ENCODE measurements around the gene ZNRF3. TPM values are rescaled to one million over a fixed set of nuclear protein-coding genes. Genes with fewer than 3 reads are reported as not detected.

ZNRF3 gene
- total and polyA plus RNA-seq, 5 experiments from 2014 or later: 0.08 to 0.69 (median 0.34) TPM; not detected in 1

DNA sequence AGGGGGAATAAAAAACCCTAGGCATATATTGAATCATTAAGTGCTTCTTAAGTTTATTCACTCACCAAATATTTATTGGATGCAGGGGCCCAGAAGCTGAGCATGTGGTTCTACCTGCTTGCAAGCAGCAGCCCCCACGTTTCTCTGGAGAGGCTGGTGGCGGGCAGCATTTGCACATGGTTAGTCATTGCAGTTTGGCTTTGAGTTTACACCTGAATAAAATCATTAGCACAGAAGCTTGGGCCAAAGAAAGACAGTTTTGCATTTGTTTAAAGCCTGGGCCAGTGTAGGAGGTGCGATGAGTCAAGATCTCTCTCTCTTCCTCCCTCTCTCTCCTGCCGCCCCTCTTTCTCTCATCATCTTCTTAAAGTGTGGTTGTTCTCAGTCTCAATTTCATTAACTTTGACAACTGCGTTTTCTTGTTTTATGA, 105.7 kb downstream of the ZNRF3 start:
- no peak overlapping the region for H3K4me3 Mint-ChIP-seq
- no peak overlapping the region for H3K27ac Mint-ChIP-seq
- ATAC-seq (no peak), DNase-seq (no peak)
- peaks cover 0 to 2% (median 0%) of the 10 kb centered on the region in 4 donors for H3K4me1 Mint-ChIP-seq
- peaks cover 0 to 15% (median 5%) of the 10 kb centered on the region in 9 donors for H3K9me3 Mint-ChIP-seq
- POLR2A ChIA-PET: no interaction called here
- H3K27me3 Mint-ChIP-seq: peaks cover 15 to 48% (median 28%) of the 10 kb centered on the region in 5 donors
- H3K36me3 Mint-ChIP-seq: peaks cover 16 to 28% (median 18%) of the 10 kb centered on the region in 3 donors

DNA sequence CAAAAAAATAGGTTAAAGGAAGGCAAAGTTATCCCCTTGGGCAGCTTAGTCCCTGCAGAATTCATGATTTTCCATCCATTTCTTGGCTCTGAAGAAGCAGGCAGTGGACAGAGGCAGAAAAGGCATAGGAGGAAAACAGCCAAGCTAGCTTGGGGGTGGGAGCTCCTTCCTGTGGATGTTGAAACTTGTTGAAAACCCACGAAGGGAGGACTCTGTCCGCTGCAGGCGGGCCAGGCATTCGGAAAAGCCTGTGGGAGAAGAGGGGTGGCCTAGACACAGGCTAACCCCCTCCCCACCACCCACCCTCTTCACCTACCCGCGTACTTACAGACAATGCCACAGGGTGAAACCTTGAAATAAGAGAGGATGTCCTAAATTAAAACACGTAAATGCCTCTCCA, 106.1 kb downstream of the ZNRF3 start:
- Mint-ChIP-seq H3K9me3 (peaks cover 0 to 15% (median 5%) of the 10 kb centered on the region in 9 donors), H3K4me1 (no peaks in the 10 kb centered on the region), H3K27ac (no peak overlapping the region), H3K4me3 (no peak overlapping the region), H3K36me3 (peaks cover 16 to 28% (median 18%) of the 10 kb centered on the region in 3 donors), H3K27me3 (peaks cover 15 to 44% (median 25%) of the 10 kb centered on the region in 5 donors)
- DNase-seq (no peak), ATAC-seq (no peak)
- POLR2A ChIA-PET: no interaction called here

DNA sequence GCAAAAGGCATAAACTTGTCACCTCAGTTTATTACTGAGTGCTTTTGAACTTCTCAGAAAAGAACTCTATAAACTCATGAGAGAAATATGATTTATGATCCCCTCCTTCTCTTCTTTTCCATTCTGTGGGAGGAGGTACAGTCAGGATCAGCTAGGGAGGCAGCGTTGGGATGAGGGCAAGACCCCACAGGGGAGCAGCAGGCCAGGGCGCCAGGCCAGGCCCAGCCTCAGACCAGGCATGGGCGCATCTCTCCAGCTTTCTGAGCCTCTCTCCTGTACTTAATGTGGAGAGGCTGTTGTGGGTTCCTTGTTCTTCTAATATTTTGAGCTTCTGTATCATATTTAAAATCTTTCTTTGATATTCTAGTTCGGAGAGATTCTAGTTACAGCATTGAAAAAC, 106.5 kb downstream of the ZNRF3 start:
- Mint-ChIP-seq H3K36me3 (peaks cover 16 to 28% (median 16%) of the 10 kb centered on the region in 3 donors), H3K27me3 (peaks cover 15 to 42% (median 24%) of the 10 kb centered on the region in 5 donors), H3K4me3 (no peak overlapping the region), H3K4me1 (no peaks in the 10 kb centered on the region), H3K27ac (no peak overlapping the region), H3K9me3 (peaks cover 0 to 13% (median 5%) of the 10 kb centered on the region in 9 donors)
- ATAC-seq: no peak
- POLR2A ChIA-PET: no interaction called here
- no peak for DNase-seq

DNA sequence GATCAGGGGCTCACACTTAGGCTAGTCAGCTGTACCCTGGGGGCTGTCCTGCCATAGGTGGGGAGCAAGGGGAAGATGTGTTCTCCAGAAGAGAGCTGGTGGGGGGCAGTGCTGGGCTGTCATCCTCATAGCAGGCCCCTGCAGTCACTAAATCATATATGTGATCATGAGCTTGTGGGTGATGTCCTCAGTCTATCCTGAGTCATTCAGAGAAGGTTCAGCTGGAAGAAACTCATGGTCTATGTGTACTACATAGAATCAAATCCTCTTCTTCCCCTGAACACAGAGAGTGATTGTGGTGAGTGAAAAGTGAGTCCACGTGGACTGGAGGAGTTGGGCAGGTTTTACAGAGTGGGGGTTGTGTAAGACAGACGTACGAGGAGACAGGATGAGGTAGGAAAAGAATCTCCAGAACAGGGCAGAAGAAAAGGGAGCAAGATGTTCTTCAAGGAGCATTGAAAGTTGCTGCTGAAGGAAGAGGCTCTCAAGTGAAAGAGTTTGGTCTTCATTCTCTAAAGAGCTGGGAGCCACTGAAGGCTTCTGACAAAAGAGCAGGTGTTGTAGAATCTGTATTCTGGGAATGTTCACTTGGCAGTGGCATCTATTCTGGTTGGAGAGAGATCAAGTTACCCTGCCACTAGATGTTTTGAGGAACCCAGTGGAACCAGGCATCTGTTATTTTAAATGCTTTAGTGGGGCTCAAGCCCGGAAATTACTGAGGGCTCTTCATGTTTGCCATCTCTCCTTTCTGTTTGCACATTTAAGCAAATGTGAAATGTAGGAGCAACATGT, 109.4 kb downstream of the ZNRF3 start:
- peaks cover 10 to 38% (median 14%) of the 10 kb centered on the region in 5 donors for H3K27me3 Mint-ChIP-seq
- ATAC-seq (no peak), DNase-seq (no peak)
- peaks cover 4 to 14% (median 9%) of the 10 kb centered on the region in 3 donors for H3K36me3 Mint-ChIP-seq
- H3K4me1 Mint-ChIP-seq: no peaks in the 10 kb centered on the region
- H3K4me3 Mint-ChIP-seq: no peak overlapping the region
- POLR2A ChIA-PET: no interaction called here
- H3K27ac Mint-ChIP-seq: no peak overlapping the region
- H3K9me3 Mint-ChIP-seq: no peaks in the 10 kb centered on the region

DNA sequence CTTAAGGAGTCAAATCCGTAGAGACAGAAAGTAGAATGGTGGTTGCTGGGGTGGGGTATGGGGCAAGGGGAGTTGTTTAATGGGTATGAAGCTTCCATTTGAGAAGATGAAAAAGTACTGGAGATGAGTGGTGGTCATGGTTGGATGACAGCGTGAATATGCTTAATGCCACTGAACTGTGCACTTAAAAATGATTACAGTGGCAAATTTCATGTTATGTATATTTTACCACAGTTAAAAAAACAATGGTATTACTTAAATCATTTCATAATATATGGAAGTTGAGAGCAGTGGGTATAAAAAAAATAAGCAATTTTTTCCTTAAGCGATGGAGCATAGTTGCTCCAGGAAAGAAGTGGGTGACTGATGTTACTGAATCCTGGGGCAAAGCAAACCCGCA, 111.2 kb downstream of the ZNRF3 start:
- no peak for ATAC-seq
- H3K9me3 Mint-ChIP-seq: no peaks in the 10 kb centered on the region
- POLR2A ChIA-PET: no interaction called here
- no peaks in the 10 kb centered on the region for H3K4me1 Mint-ChIP-seq
- H3K4me3 Mint-ChIP-seq: no peak overlapping the region
- H3K36me3 Mint-ChIP-seq: peaks cover 4 to 13% (median 4%) of the 10 kb centered on the region in 3 donors
- peaks cover 12 to 38% (median 14%) of the 10 kb centered on the region in 5 donors for H3K27me3 Mint-ChIP-seq
- DNase-seq: no peak
- H3K27ac Mint-ChIP-seq: no peak overlapping the region

DNA sequence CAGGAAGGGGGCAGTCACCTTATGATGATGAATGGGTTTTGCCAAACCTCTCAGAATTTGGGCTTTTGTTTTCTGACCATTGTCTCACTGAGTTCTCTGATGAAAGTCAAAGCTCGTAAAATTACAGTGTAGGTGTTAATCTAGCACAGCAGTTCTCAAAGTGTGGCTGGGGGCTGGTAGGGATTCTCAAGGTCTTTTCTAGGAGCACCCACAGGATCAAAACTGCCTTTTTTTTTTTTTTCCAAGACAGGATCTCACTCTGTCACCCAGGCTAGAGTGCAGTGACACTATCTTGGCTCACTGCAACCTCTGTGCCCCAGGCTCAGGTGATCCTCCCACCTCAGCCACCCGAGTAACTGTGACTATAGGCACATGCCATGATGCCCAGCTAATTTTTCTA, 112.2 kb downstream of the ZNRF3 start:
- H3K4me1 Mint-ChIP-seq: no peaks in the 10 kb centered on the region
- peaks cover 2 to 9% (median 4%) of the 10 kb centered on the region in 3 donors for H3K36me3 Mint-ChIP-seq
- POLR2A ChIA-PET: no interaction called here
- peaks cover 9 to 37% (median 13%) of the 10 kb centered on the region in 5 donors for H3K27me3 Mint-ChIP-seq
- H3K4me3 Mint-ChIP-seq: no peak overlapping the region
- no peak for DNase-seq
- H3K9me3 Mint-ChIP-seq: peaks cover 0 to 2% (median 0%) of the 10 kb centered on the region in 9 donors
- ATAC-seq: no peak
- H3K27ac Mint-ChIP-seq: no peak overlapping the region

DNA sequence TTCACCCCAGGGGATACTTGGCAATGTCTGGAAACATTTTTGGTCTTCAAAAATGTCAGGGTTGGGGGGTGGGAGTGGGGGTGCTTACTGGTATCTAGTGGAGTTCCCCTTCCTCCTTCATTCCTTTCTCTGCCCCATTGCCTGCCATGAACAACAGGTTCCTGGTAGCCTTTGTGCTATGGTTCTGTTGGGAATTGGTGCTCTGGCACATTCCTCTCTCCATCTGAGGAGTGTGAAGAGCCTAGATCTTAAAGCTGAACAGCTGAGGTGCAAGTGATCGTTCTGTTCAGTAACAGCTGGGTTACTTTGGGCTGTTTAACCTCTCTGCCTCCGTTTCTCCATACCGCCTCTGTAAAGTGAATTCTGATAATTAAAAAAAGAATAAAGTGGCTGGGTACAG, 114.0 kb downstream of the ZNRF3 start:
- no peak for ATAC-seq
- Mint-ChIP-seq H3K4me1 (no peaks in the 10 kb centered on the region), H3K36me3 (peaks cover 3 to 4% (median 4%) of the 10 kb centered on the region in 3 donors), H3K4me3 (no peak overlapping the region), H3K27ac (no peak overlapping the region), H3K27me3 (peaks cover 7 to 45% (median 17%) of the 10 kb centered on the region in 5 donors), H3K9me3 (peaks cover 0 to 3% (median 0%) of the 10 kb centered on the region in 9 donors)
- POLR2A ChIA-PET: interaction anchor here (0.6 kb wide), 1 partner anchor 129 kb away, joined by 3 read pairs; no protein-coding TSS in a partner anchor
- no peak for DNase-seq

DNA sequence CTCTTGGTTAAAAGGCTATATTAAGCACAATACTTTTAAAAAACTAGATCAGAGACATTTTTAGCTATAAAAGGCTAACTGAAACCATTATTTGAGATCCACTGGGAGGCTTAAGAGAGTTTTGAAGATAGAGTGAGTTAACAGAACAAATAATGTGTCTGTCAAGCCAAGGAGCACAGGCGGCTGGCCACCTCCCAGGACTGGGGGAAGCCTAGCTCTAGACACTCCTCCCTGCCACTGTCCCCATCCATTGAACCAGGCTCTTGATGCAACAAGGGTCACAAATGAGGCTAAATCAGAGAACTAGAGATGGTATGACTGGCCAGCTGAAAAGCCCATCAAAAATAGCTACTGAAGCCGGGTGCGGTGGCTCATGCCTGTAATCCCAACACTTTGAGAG, 115.3 kb downstream of the ZNRF3 start:
- Mint-ChIP-seq H3K4me3 (no peak overlapping the region), H3K27ac (no peak overlapping the region), H3K27me3 (peaks cover 3 to 39% (median 16%) of the 10 kb centered on the region in 5 donors), H3K9me3 (peaks cover 0 to 3% (median 0%) of the 10 kb centered on the region in 9 donors), H3K36me3 (peaks cover 0 to 3% (median 0%) of the 10 kb centered on the region in 3 donors), H3K4me1 (no peaks in the 10 kb centered on the region)
- ATAC-seq (no peak), DNase-seq (no peak)
- POLR2A ChIA-PET: interaction anchor here (0.6 to 0.7 kb wide), 2 partner anchors 31 to 34 kb away, joined by 4 read pairs; no protein-coding TSS in a partner anchor

DNA sequence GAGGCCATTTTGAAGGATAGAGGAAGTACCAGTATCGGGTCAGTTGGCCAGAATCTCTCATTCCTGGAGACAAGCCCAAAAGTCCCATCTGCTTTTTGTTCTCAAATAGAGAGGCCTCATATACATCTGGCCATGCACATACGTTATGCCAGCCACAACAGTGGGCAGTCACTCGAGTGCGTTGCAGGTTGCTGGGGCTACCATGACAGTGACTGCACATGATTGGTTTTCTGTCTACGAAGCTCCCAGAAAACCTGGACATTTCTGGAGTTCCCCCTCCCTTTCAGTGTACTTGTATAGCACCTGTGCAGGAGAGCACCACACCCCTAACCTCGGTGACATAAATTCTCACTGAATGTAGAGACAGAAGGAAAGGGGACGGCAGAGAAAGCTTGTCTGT, 116.1 kb downstream of the ZNRF3 start:
- Mint-ChIP-seq H3K9me3 (peaks cover 0 to 3% (median 0%) of the 10 kb centered on the region in 9 donors), H3K4me1 (no peaks in the 10 kb centered on the region), H3K27ac (no peak overlapping the region), H3K4me3 (no peak overlapping the region), H3K27me3 (peaks cover 3 to 43% (median 18%) of the 10 kb centered on the region in 5 donors), H3K36me3 (peaks cover 0 to 3% (median 0%) of the 10 kb centered on the region in 3 donors)
- no peak for DNase-seq
- POLR2A ChIA-PET: no interaction called here
- no peak for ATAC-seq

DNA sequence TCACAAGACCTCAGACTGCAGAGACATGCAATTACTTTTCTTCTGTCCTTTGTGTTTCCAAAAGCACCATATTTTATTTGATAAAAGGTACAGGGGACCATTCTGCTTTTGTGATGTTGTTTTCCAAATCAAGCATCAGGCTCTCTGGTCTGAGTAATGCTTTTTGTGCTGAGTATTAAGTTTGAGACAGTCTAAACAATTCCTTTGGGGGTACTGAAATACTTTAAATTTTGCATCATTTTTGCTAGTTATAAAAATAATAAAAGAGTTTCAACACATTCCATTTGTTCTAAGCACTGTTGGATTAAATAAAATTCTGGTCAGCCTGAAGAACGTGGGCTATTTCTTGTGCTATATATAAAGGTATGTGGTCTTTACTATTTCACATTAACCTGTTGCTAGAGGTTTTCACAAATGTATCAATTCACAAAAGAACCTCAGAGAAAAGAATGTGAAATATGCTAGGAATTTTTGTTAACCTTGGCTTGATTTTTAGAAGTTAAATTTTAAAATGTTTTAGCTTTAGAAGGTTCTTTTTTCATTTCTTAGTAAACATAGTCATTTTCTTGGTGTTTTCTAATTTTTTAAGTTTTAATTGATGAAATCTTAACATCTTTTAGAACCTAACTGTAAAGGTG, 116.7 kb downstream of the ZNRF3 start:
- H3K4me3 Mint-ChIP-seq: no peak overlapping the region
- DNase-seq (no peak), ATAC-seq (no peak)
- H3K9me3 Mint-ChIP-seq: peaks cover 0 to 3% (median 0%) of the 10 kb centered on the region in 9 donors
- peaks cover 0 to 3% (median 1%) of the 10 kb centered on the region in 4 donors for H3K4me1 Mint-ChIP-seq
- POLR2A ChIA-PET: no interaction called here
- H3K27ac Mint-ChIP-seq: no peak overlapping the region
- peaks cover 5 to 48% (median 19%) of the 10 kb centered on the region in 5 donors for H3K27me3 Mint-ChIP-seq
- peaks cover 0 to 3% (median 0%) of the 10 kb centered on the region in 3 donors for H3K36me3 Mint-ChIP-seq

DNA sequence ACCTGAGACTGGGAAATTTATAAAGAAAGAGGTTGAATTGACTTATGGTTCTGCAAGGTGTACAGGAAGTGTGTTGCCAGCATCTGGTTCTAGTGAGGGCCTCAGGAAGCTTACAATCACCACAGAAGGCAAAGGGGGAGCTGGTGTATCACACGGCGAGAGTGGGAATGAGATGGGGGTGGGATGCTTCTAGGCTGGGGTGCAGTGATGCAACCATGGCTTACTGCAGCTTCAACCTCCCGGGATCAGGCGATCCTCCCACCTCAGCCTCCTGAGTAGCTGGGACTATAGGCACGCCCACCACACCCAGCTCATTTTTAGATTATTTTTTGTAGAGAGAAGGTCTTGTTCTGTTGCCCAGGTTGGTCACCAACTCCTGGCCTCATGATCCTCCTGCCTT, 117.3 kb downstream of the ZNRF3 start:
- ATAC-seq: no peak
- peaks cover 11 to 54% (median 25%) of the 10 kb centered on the region in 5 donors for H3K27me3 Mint-ChIP-seq
- H3K9me3 Mint-ChIP-seq: peaks cover 0 to 3% (median 0%) of the 10 kb centered on the region in 9 donors
- H3K36me3 Mint-ChIP-seq: peaks cover 0 to 7% (median 0%) of the 10 kb centered on the region in 3 donors
- no peak for DNase-seq
- POLR2A ChIA-PET: no interaction called here
- H3K4me3 Mint-ChIP-seq: no peak overlapping the region
- H3K4me1 Mint-ChIP-seq: peaks cover 0 to 5% (median 2%) of the 10 kb centered on the region in 4 donors
- peak overlapping the region in 1 of 10 donors; percentile 5 for H3K27ac Mint-ChIP-seq

DNA sequence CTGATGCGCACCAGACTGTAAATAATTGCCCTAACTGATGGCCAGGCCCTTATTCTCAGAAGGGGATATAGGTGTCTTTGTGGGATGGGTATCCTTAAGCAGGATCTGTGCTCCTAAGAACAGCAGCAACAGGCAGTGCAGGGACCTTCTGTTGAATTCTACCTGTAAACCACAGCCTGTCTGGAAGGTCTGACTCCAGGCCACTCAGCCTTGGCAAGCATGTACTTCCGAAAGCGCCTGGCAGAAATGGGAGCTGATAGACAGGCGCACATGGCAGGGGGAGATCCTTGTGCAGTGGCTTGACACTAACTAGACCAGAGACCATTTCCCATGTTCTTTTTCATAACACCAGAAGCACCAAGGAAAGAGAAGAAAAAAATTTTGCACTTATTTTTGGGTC, 119.2 kb downstream of the ZNRF3 start:
- H3K4me1 Mint-ChIP-seq: peaks cover 0 to 6% (median 2%) of the 10 kb centered on the region in 4 donors
- POLR2A ChIA-PET: no interaction called here
- H3K36me3 Mint-ChIP-seq: peaks cover 0 to 7% (median 0%) of the 10 kb centered on the region in 3 donors
- H3K9me3 Mint-ChIP-seq: peaks cover 0 to 3% (median 0%) of the 10 kb centered on the region in 9 donors
- ATAC-seq (no peak), DNase-seq (no peak)
- peaks cover 19 to 54% (median 28%) of the 10 kb centered on the region in 5 donors for H3K27me3 Mint-ChIP-seq
- no peak overlapping the region for H3K27ac Mint-ChIP-seq
- no peak overlapping the region for H3K4me3 Mint-ChIP-seq

DNA sequence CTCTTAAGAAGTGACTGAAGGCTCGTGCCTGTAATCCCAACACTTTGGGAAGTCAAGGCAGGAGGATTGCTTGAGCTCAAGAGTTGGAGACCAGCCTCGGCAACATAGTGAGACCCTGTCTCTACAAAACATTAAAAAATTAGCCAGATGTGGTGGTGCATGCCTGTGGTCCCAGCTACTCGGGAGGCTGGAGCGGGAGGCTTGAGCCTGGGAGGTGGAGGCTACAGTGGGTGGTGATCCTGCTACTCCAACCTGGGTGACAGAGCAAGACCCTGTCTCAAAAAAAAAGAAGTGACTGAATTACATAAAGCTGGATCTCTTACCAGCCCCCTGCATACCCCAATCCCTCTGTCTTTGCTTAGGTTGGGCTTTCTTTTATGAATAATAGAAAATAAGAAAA, 120.2 kb downstream of the ZNRF3 start:
- peaks cover 19 to 61% (median 35%) of the 10 kb centered on the region in 5 donors for H3K27me3 Mint-ChIP-seq
- H3K9me3 Mint-ChIP-seq: peaks cover 0 to 3% (median 0%) of the 10 kb centered on the region in 9 donors
- H3K4me3 Mint-ChIP-seq: no peak overlapping the region
- H3K4me1 Mint-ChIP-seq: peaks cover 0 to 6% (median 2%) of the 10 kb centered on the region in 4 donors
- POLR2A ChIA-PET: no interaction called here
- no peak overlapping the region for H3K27ac Mint-ChIP-seq
- ATAC-seq (no peak), DNase-seq (no peak)
- peaks cover 0 to 7% (median 0%) of the 10 kb centered on the region in 3 donors for H3K36me3 Mint-ChIP-seq
